Inflammatory macrophage treated with lipopolysaccharide for 4 hours (primary cell): ENCODE results near the gene FES.
"Not testable (repeated sequence)": the region's sequence is repeated elsewhere in the genome, so short reads cannot be mapped to it uniquely, and the experiment has no call there.

Experiments used
- DNase-seq: peaks from one replicate; pipeline ENCODE4 v3.0.0-alpha.2; 2020

FES gene

GRCh38 chr15:90893175-90894090, 9.1 kb downstream of the FES start:
- no peak for DNase-seq

- peak; percentile 28 for DNase-seq
Measured at GRCh38 chr15:90895571-90896117, 11.3 kb downstream of the FES start.

- peak; percentile 45 for DNase-seq
Measured at GRCh38 chr15:90897131-90897655, 12.9 kb downstream of the FES start.

- no peak for DNase-seq
Measured at GRCh38 chr15:90901175-90902039, 17.1 kb downstream of the FES start.

GRCh38 chr15:90902040-90902839, 17.9 kb downstream of the FES start:
- DNase-seq, result peak; percentile 84

GRCh38 chr15:90902840-90903732, 18.8 kb downstream of the FES start, which contains the start of gene MAN2A2:
Gene MAN2A2, plus strand, starts transcription at chr15:90903302. Its CDS starts 906 bp downstream, at chr15:90904208.
- DNase-seq, result peak; percentile 80

GRCh38 chr15:90903733-90904536, 19.6 kb downstream of the FES start:
- DNase-seq, result no peak

GRCh38 chr15:90904746-90905145, 20.4 kb downstream of the FES start:
- no peak for DNase-seq

GRCh38 chr15:90905306-90906180, 21.2 kb downstream of the FES start:
- no peak for DNase-seq

- DNase-seq, result no peak
Measured at GRCh38 chr15:90906181-90906849, 22.0 kb downstream of the FES start.

GRCh38 chr15:90907051-90907660, 22.9 kb downstream of the FES start:
- no peak for DNase-seq

- DNase-seq, result no peak
Measured at GRCh38 chr15:90907838-90908507, 23.7 kb downstream of the FES start.

- not testable (repeated sequence) for DNase-seq
Measured at GRCh38 chr15:90909449-90909848, 25.1 kb downstream of the FES start.

GRCh38 chr15:90909976-90910375, 25.7 kb downstream of the FES start:
- DNase-seq, result no peak

- no peak for DNase-seq
Measured at GRCh38 chr15:90910441-90911301, 26.4 kb downstream of the FES start.

- DNase-seq, result no peak
Measured at GRCh38 chr15:90911302-90911623, 27.0 kb downstream of the FES start.
